HepG2 (cell line): ENCODE results near the gene TMC4. TPM values are rescaled to one million over a fixed set of nuclear protein-coding genes. Genes with fewer than 3 reads are reported as not detected.

Experiments
- ARNT ChIP-seq: fragments of 450-650 bp; IDR thresholded peaks from 2 replicates; pipeline ENCODE4 v1.6.1; 2017
- ATF4 ChIP-seq, 2 experiments: fragments of 450-650 bp in 1 of 2; sonication (generic) in 1 of 2; formaldehyde crosslinking; IDR thresholded peaks; 2 replicates each; pipeline versions ENCODE4 v1.5.0 to v1.8.0; 2020 to 2022; ENCODE audit warnings: mild to moderate bottlenecking in 1 of 2, missing genetic modification reagents in 1 of 2
- ELF3 ChIP-seq: IDR thresholded peaks from 2 replicates; pipeline ENCODE4 v1.6.1; 2016; ENCODE audit warnings: missing genetic modification reagents, missing compliant biosample characterization
- GZF1 ChIP-seq: sonication (generic); formaldehyde crosslinking; IDR thresholded peaks from 2 replicates; pipeline ENCODE4 v1.5.1; 2020; ENCODE audit warnings: mild to moderate bottlenecking, missing genetic modification reagents
- HNF1A ChIP-seq, 2 experiments: sonication (generic) in 1 of 2; formaldehyde crosslinking in 1 of 2; IDR thresholded peaks; 2 replicates each; pipeline versions ENCODE4 v1.4.0 to v1.6.1; 2016 to 2020; ENCODE audit warnings: borderline replicate concordance in 1 of 2, low read depth in 1 of 2, mild to moderate bottlenecking in 1 of 2, missing genetic modification reagents in 1 of 2
- KMT2A ChIP-seq: sonication (generic); formaldehyde crosslinking; IDR thresholded peaks from 2 replicates; pipeline ENCODE4 v1.4.0; 2020; ENCODE audit warnings: missing genetic modification reagents
- MATR3 ChIP-seq: sonication (generic); formaldehyde crosslinking; IDR thresholded peaks from 2 replicates; pipeline ENCODE4 v1.4.0; 2020; ENCODE audit warnings: missing genetic modification reagents
- NFAT5 ChIP-seq: sonication (generic); formaldehyde crosslinking; IDR thresholded peaks from 2 replicates; pipeline ENCODE4 v1.4.0; 2020; ENCODE audit warnings: missing genetic modification reagents
- POLR2AphosphoS5 ChIP-seq: IDR thresholded peaks from 2 replicates; pipeline ENCODE4 v1.6.1; 2012; ENCODE audit warnings: low read depth, low read length
- POLR2G ChIP-seq: fragments of 200-400 bp; formaldehyde crosslinking; IDR thresholded peaks from 2 replicates; pipeline ENCODE4 v1.6.1; 2018; ENCODE audit warnings: mild to moderate bottlenecking, low read depth, low read length, moderate library complexity
- RBM22 ChIP-seq: fragments of 200-400 bp; formaldehyde crosslinking; optimal IDR thresholded peaks from 2 replicates; pipeline ENCODE3; 2017; ENCODE audit warnings: mild to moderate bottlenecking, low read length, moderate library complexity
- RORA ChIP-seq: sonication (generic); formaldehyde crosslinking; IDR thresholded peaks from 2 replicates; pipeline ENCODE4 v1.5.0; 2020; ENCODE audit warnings: mild to moderate bottlenecking, missing genetic modification reagents, moderate library complexity
- TCF7 ChIP-seq: sonication (generic); IDR thresholded peaks from 2 replicates; pipeline ENCODE4 v1.6.1; 2016; ENCODE audit warnings: antibody characterized with exemption, low read depth
- TFE3 ChIP-seq: IDR thresholded peaks from 2 replicates; pipeline ENCODE4 v1.6.1; 2016
- TRIM24 ChIP-seq: sonication (generic); formaldehyde crosslinking; IDR thresholded peaks from 2 replicates; pipeline ENCODE4 v1.8.0; 2022; ENCODE audit warnings: mild to moderate bottlenecking, missing genetic modification reagents
- ZNF564 ChIP-seq: sonication (generic); formaldehyde crosslinking; IDR thresholded peaks from 2 replicates; pipeline ENCODE4 v1.8.1; 2023; ENCODE audit warnings: mild to moderate bottlenecking, missing genetic modification reagents
- ZNF570 ChIP-seq: sonication (generic); formaldehyde crosslinking; IDR thresholded peaks from 2 replicates; pipeline ENCODE4 v1.4.0; 2020; ENCODE audit warnings: mild to moderate bottlenecking, missing genetic modification reagents, borderline replicate concordance
- ZNF768 ChIP-seq: sonication (generic); formaldehyde crosslinking; IDR thresholded peaks from 2 replicates; pipeline ENCODE4 v1.4.0; 2020; ENCODE audit warnings: missing genetic modification reagents
- ZNF816 ChIP-seq: sonication (generic); formaldehyde crosslinking; IDR thresholded peaks from 2 replicates; pipeline ENCODE4 v1.8.0; 2022; ENCODE audit warnings: missing genetic modification reagents, mild to moderate bottlenecking, borderline replicate concordance
- polyA plus RNA-seq, 8 experiments: library from polyadenylated mRNA; depleted of rRNA in 3 of 8; stranded (reverse) in 7 of 8; unstranded in 1 of 8; fragments of >200 nt; fragmentation: Illumina TruSeq in 4 of 8; extraction: Trizol in 4 of 8; gene quantifications; 2 replicates each; pipeline versions ENCODE4 v1.2.1 to v1.2.3, GENCODE V29; 2011 to 2016; ENCODE audit warnings: low read depth in 4 of 8, missing spikeins in 1 of 8, mixed read lengths in 1 of 8; ENCODE audit not compliant: insufficient read depth in 1 of 8
- total RNA-seq, 5 experiments: library from RNA; depleted of rRNA; stranded (reverse); fragments of >200 nt; fragmentation: Illumina TruSeq; extraction: Trizol; gene quantifications; 2 replicates each; pipeline ENCODE4 v1.2.3, GENCODE V29; 2016; ENCODE audit warnings: low read depth in 1 of 5

TMC4 gene
- total and polyA plus RNA-seq, 2 of the 13 experiments (the other 11 are each of a cell fraction or from before 2014, with no cell fraction given), result 0.13 to 0.24 TPM

- TF ChIP-seq NFAT5, result no peak
- no peak for TF ChIP-seq HNF1A (IDR thresholded peaks at IDR 0.05; ENCODE audit: low read depth)
- TF ChIP-seq HNF1A (CRISPR knock-in tag; IDR thresholded peaks at IDR 0.05; ENCODE audit: borderline replicate concordance), result no peak
- no peak for TF ChIP-seq GZF1 (CRISPR knock-in tag)
- no peak for TF ChIP-seq TCF7
- TF ChIP-seq ZNF564, result no peak
- TF ChIP-seq ZNF570 (CRISPR knock-in tag), result no peak
- peak; percentile 41 for TF ChIP-seq RBM22
- no peak for TF ChIP-seq ZNF768 (CRISPR knock-in tag)
- TF ChIP-seq KMT2A (CRISPR knock-in tag), result no peak
- no peak for TF ChIP-seq TFE3 (CRISPR knock-in tag)
- TF ChIP-seq ARNT, result no peak
- TF ChIP-seq POLR2G, result 0 out of 2 replicates have a peak, but pooled peaks have one; percentile 37
- no peak for TF ChIP-seq RORA (CRISPR knock-in tag)
- TF ChIP-seq MATR3 (CRISPR knock-in tag), result no peak
- no peak for TF ChIP-seq TRIM24 (CRISPR knock-in tag)
- TF ChIP-seq ZNF816, result no peak
- no peak for TF ChIP-seq ATF4 (CRISPR knock-in tag; IDR thresholded peaks at IDR 0.05)
- TF ChIP-seq ELF3, result no peak
- peak; percentile 22; the same call in 1 of the 2 replicates for TF ChIP-seq POLR2AphosphoS5
Measured at GRCh38 chr19:54153731-54154326, 19.1 kb downstream of the TMC4 start (continued).
